Measurements from ENCODE around the gene OCSTAMP. TPM values are rescaled to one million over a fixed set of nuclear protein-coding genes. Genes with fewer than 3 reads are reported as not detected.

OCSTAMP gene
- total RNA-seq, 1 experiment from 2014 or later: not detected

DNA sequence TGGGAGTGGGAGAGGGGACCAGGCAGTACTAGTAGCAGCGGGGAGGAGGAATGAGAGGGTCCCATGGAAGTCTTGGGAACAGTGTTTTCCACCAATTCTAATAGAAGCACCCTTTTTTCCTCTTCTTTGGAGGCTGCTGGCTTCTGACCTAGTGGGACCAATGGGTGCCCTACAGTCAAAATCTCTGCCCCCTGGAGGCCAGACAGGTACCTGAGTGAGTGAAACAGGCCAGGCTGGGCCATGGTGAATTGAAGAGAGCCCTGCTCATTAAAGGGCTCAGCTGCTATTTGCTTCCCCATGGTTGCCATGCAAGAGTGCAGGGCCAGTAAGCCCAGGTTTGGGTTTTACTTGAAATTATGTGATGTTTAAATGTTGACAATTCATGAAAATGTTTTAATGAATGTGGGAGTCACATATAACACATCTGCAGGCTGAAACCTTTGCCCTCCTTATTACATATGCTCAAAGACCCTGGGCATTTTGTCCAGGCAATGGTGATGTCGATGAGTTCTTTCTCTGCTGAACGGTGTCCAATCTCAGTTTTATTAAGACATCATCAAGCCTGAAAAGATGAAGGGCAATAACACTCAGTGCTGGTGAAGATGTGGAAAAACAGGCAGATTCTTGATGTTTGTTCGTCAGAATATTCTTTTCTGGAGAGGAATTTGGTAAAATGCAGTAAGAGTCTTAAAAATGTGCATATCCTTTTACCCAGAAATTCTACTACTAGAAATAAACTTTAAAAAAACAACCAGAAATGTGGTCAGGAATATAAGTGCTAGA is 42.3 kb upstream of the OCSTAMP start:
- intact Hi-C loops (cut with micrococcal nuclease; ENCODE audit: unreplicated experiment) (no loop called here), in situ Hi-C loops (cut with HindIII; ENCODE audit: low pct_unique_long_range_greater_than_20kb, low sequenced_read_pairs) (no loop called here)
- ATAC-seq (no peak), DNase-seq (ENCODE audit: low read depth, low spot score) (no peak)
- H3K27me3 ChIP-seq (ENCODE audit: control insufficient read depth, insufficient read depth, low read length): 0 out of 2 replicates have a peak, but pooled peaks cover 2% of the 10 kb centered on the region
- H3K9me3 ChIP-seq (ENCODE audit: control insufficient read depth, insufficient read depth, low read depth, low read length): no peaks in the 10 kb centered on the region
- H3K36me3 ChIP-seq (ENCODE audit: control insufficient read depth, insufficient read depth, low read length): no peaks in the 10 kb centered on the region
- ChIA-PET POLR2A (no interaction called here), CTCF (no interaction called here)
- H3K4me1 ChIP-seq (ENCODE audit: control insufficient read depth, insufficient read depth, low read length): no peaks in the 10 kb centered on the region
- no TSS peak for BruUV-seq (replicated peaks)
- H3K4me3 ChIP-seq (ENCODE audit: low read depth in 2 of 2, low read length in 2 of 2): no peak overlapping the region
- TF ChIP-seq TCF7L2 (IDR thresholded peaks at IDR 0.05; ENCODE audit: low read depth, low read length): no peak
- TF ChIP-seq, protein P1, sequence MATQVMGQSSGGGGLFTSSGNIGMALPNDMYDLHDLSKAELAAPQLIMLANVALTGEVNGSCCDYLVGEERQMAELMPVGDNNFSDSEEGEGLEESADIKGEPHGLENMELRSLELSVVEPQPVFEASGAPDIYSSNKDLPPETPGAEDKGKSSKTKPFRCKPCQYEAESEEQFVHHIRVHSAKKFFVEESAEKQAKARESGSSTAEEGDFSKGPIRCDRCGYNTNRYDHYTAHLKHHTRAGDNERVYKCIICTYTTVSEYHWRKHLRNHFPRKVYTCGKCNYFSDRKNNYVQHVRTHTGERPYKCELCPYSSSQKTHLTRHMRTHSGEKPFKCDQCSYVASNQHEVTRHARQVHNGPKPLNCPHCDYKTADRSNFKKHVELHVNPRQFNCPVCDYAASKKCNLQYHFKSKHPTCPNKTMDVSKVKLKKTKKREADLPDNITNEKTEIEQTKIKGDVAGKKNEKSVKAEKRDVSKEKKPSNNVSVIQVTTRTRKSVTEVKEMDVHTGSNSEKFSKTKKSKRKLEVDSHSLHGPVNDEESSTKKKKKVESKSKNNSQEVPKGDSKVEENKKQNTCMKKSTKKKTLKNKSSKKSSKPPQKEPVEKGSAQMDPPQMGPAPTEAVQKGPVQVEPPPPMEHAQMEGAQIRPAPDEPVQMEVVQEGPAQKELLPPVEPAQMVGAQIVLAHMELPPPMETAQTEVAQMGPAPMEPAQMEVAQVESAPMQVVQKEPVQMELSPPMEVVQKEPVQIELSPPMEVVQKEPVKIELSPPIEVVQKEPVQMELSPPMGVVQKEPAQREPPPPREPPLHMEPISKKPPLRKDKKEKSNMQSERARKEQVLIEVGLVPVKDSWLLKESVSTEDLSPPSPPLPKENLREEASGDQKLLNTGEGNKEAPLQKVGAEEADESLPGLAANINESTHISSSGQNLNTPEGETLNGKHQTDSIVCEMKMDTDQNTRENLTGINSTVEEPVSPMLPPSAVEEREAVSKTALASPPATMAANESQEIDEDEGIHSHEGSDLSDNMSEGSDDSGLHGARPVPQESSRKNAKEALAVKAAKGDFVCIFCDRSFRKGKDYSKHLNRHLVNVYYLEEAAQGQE (IDR thresholded peaks at IDR 0.05; ENCODE audit: insufficient read depth in 1 of 2, low read depth in 2 of 2, low read length in 1 of 2): no peak
- TF ChIP-seq, protein P2, sequence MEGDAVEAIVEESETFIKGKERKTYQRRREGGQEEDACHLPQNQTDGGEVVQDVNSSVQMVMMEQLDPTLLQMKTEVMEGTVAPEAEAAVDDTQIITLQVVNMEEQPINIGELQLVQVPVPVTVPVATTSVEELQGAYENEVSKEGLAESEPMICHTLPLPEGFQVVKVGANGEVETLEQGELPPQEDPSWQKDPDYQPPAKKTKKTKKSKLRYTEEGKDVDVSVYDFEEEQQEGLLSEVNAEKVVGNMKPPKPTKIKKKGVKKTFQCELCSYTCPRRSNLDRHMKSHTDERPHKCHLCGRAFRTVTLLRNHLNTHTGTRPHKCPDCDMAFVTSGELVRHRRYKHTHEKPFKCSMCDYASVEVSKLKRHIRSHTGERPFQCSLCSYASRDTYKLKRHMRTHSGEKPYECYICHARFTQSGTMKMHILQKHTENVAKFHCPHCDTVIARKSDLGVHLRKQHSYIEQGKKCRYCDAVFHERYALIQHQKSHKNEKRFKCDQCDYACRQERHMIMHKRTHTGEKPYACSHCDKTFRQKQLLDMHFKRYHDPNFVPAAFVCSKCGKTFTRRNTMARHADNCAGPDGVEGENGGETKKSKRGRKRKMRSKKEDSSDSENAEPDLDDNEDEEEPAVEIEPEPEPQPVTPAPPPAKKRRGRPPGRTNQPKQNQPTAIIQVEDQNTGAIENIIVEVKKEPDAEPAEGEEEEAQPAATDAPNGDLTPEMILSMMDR (IDR thresholded peaks at IDR 0.05): peak; percentile 32; the same call in 1 of the 2 replicates
- H3K27ac ChIP-seq (ENCODE audit: low read length): no peak overlapping the region

DNA sequence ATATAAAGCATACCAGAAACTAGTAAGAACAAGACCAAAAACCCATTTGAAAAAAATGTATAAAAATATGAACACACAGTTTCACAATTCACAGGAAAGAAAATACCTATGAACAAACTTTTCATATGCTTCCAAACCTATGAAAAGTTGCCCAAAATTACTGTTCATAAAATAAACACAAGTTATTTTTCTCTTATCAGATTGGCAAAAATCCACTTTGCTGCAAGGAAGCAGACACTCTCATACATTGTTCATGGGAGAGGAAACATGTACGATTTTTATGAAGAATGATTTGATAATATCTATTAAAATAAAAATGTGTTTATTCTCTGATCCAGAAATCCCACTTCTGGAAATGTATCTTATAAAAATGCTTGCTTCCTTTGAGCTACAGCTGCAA is 40.0 kb upstream of the OCSTAMP start:
- DNase-seq (ENCODE audit: low read depth, low spot score) (no peak), ATAC-seq (no peak)
- no peak overlapping the region for H3K4me3 ChIP-seq (ENCODE audit: low read depth in 2 of 2, low read length in 2 of 2)
- no peaks in the 10 kb centered on the region for H3K4me1 ChIP-seq (ENCODE audit: control insufficient read depth, insufficient read depth, low read length)
- ChIA-PET POLR2A (no interaction called here), CTCF (no interaction called here)
- intact Hi-C loops (cut with micrococcal nuclease; ENCODE audit: unreplicated experiment) (no loop called here), in situ Hi-C loops (cut with HindIII; ENCODE audit: low pct_unique_long_range_greater_than_20kb, low sequenced_read_pairs) (no loop called here)
- H3K36me3 ChIP-seq (ENCODE audit: control insufficient read depth, insufficient read depth, low read length): no peaks in the 10 kb centered on the region
- no TSS peak for BruUV-seq (replicated peaks)
- TF ChIP-seq, protein P1 (IDR thresholded peaks at IDR 0.05; ENCODE audit: insufficient read depth in 1 of 2, low read depth in 2 of 2, low read length in 1 of 2): no peak
- no peak for TF ChIP-seq SIN3A (IDR thresholded peaks at IDR 0.05; ENCODE audit: borderline replicate concordance, insufficient read depth, low read depth, low read length)
- TF ChIP-seq, protein P2 (IDR thresholded peaks at IDR 0.05): no peak
- no peak for TF ChIP-seq TCF7L2 (IDR thresholded peaks at IDR 0.05; ENCODE audit: low read depth, low read length)
- TF ChIP-seq POLR2AphosphoS5 (IDR thresholded peaks at IDR 0.05; ENCODE audit: low read depth, low read length): no peak
- H3K27me3 ChIP-seq (ENCODE audit: control insufficient read depth, insufficient read depth, low read length): 0 out of 2 replicates have a peak, but pooled peaks cover 4% of the 10 kb centered on the region
- H3K9me3 ChIP-seq (ENCODE audit: control insufficient read depth, insufficient read depth, low read depth, low read length): no peaks in the 10 kb centered on the region
- no peak overlapping the region for H3K27ac ChIP-seq (ENCODE audit: low read length)

Data from Panc1 (cell line).